IMR-90 (cell line): Measurements from ENCODE around the gene SLX4IP. TPM values are rescaled to one million over a fixed set of nuclear protein-coding genes. Genes with fewer than 3 reads are reported as not detected.

Experiments used
- ATAC-seq: fragments of 200-7000 bp; cut with Tn5 transposase; 2 replicates; pipeline ENCODE4 v1.9.1; 2020; ENCODE audit warnings: low read depth, mild to moderate bottlenecking, moderate library complexity
- BruUV-seq: library from RNA; stranded (reverse); fragments of 400-500 nt; replicated peaks from 2 replicates; lab custom pipeline; 2021; lab: Mats Ljungman, UMichigan
- CTCF ChIA-PET: fragments of 300-600 bp; formaldehyde crosslinking; extraction: SDS; loops from one replicate; lab custom pipeline; 2021; ENCODE audit warnings: antibody characterized with exemption; lab: Yijun Ruan, JAX
- POLR2A ChIA-PET: fragments of 300-600 bp; sonication (Branson Sonifier 250); formaldehyde crosslinking; loops from one replicate; lab custom pipeline; 2022; ENCODE audit warnings: antibody characterized with exemption; ENCODE audit not compliant: unreplicated experiment; lab: Charles Lee
- DNase-seq: peaks from one replicate; pipeline ENCODE4 v3.0.0; 2013
- H2AFZ ChIP-seq: replicated peaks from 2 replicates; pipeline ENCODE3; 2013; ENCODE audit warnings: low read length, mild to moderate bottlenecking; ENCODE audit not compliant: poor library complexity
- H2AK5ac ChIP-seq: 2 replicates; pipeline ENCODE4 v1.6.1; 2013; ENCODE audit warnings: low read depth, low read length, inconsistent platforms
- H2AK9ac ChIP-seq: replicated peaks from 2 replicates; pipeline ENCODE3; 2013; ENCODE audit warnings: mild to moderate bottlenecking, low read depth, low read length, moderate library complexity; ENCODE audit not compliant: poor library complexity
- H2BK120ac ChIP-seq: 2 replicates; pipeline ENCODE4 v1.6.1; 2013; ENCODE audit warnings: low read depth, low read length, inconsistent platforms
- H2BK15ac ChIP-seq: 3 replicates; pipeline ENCODE4 v1.6.1; 2013; ENCODE audit warnings: low read depth, low read length, inconsistent platforms
- H2BK20ac ChIP-seq: 2 replicates; pipeline ENCODE4 v1.6.1; 2013; ENCODE audit warnings: low read depth, mild to moderate bottlenecking, inconsistent platforms, low read length, moderate library complexity
- H2BK5ac ChIP-seq: 2 replicates; pipeline ENCODE4 v1.6.1; 2013; ENCODE audit warnings: mild to moderate bottlenecking, low read depth, low read length, inconsistent platforms; ENCODE audit not compliant: poor library complexity, severe bottlenecking
- H3K14ac ChIP-seq: replicated peaks from 2 replicates; pipeline ENCODE4 v1.6.1; 2013; ENCODE audit warnings: low read depth, low read length, inconsistent platforms
- H3K18ac ChIP-seq: 2 replicates; pipeline ENCODE4 v1.6.1; 2013; ENCODE audit warnings: low read depth, low read length, control low read depth
- H3K23ac ChIP-seq: 2 replicates; pipeline ENCODE4 v1.6.1; 2013; ENCODE audit warnings: low read depth, low read length, inconsistent platforms
- H3K27ac ChIP-seq: 2 replicates; pipeline ENCODE4 v1.5.1; 2013; ENCODE audit warnings: mild to moderate bottlenecking, control low read depth, low read length; ENCODE audit not compliant: insufficient read depth
- H3K27me3 ChIP-seq: 2 replicates; pipeline ENCODE4 v1.6.1; 2013; ENCODE audit warnings: low read length; ENCODE audit not compliant: control insufficient read depth, insufficient read depth
- H3K36me3 ChIP-seq: 2 replicates; pipeline ENCODE4 v1.6.1; 2013; ENCODE audit warnings: low read length, mixed read lengths; ENCODE audit not compliant: control insufficient read depth, insufficient read depth
- H3K4ac ChIP-seq: 2 replicates; pipeline ENCODE4 v1.6.1; 2013; ENCODE audit warnings: low read depth, low read length, inconsistent platforms
- H3K4me1 ChIP-seq: 2 replicates; pipeline ENCODE4 v1.6.1; 2013; ENCODE audit warnings: low read length, mixed read lengths; ENCODE audit not compliant: control insufficient read depth, insufficient read depth
- H3K4me2 ChIP-seq: 2 replicates; pipeline ENCODE4 v1.6.1; 2013; ENCODE audit warnings: low read depth, mild to moderate bottlenecking, control low read depth, low read length, moderate library complexity
- H3K4me3 ChIP-seq: 2 replicates; pipeline ENCODE4 v1.5.1; 2013; ENCODE audit warnings: low read depth, mild to moderate bottlenecking, control low read depth, low read length, moderate library complexity; ENCODE audit not compliant: insufficient read depth
- H3K56ac ChIP-seq: 2 replicates; pipeline ENCODE4 v1.6.1; 2013; ENCODE audit warnings: low read length, inconsistent platforms; ENCODE audit not compliant: insufficient read depth; ENCODE audit errors: extremely low read depth
- H3K79me1 ChIP-seq, 2 experiments: 2 replicates each; pipeline ENCODE4 v1.6.1; 2013; ENCODE audit warnings: low read length in 2 of 2, inconsistent platforms in 1 of 2, low read depth in 1 of 2
- H3K9ac ChIP-seq: 2 replicates; pipeline ENCODE4 v1.6.1; 2013; ENCODE audit warnings: low read depth, low read length, control low read depth
- H3K9me1 ChIP-seq: 2 replicates; pipeline ENCODE4 v1.6.1; 2013; ENCODE audit warnings: low read length, inconsistent platforms; ENCODE audit not compliant: insufficient read depth
- H3K9me3 ChIP-seq: 2 replicates; pipeline ENCODE4 v1.6.1; 2013; ENCODE audit warnings: low read length; ENCODE audit not compliant: control insufficient read depth, insufficient read depth
- H4K20me1 ChIP-seq: 2 replicates; pipeline ENCODE4 v1.6.1; 2013; ENCODE audit warnings: low read length, inconsistent platforms; ENCODE audit not compliant: insufficient read depth
- H4K5ac ChIP-seq: 2 replicates; pipeline ENCODE4 v1.6.1; 2013; ENCODE audit warnings: mild to moderate bottlenecking, low read depth, low read length, control low read depth
- H4K8ac ChIP-seq, 2 experiments: 2 replicates each; pipeline ENCODE4 v1.6.1; 2013; ENCODE audit warnings: low read depth in 2 of 2, low read length in 2 of 2, control low read depth in 1 of 2, inconsistent platforms in 1 of 2
- H4K91ac ChIP-seq: 2 replicates; pipeline ENCODE4 v1.6.1; 2013; ENCODE audit warnings: low read depth, low read length, inconsistent platforms; ENCODE audit not compliant: insufficient read depth
- CEBPB ChIP-seq: IDR thresholded peaks from 2 replicates; pipeline ENCODE4 v1.6.1; 2012; ENCODE audit warnings: low read depth, low read length, improper control_type of control experiment
- FOS ChIP-seq: fragments of 150-350 bp; IDR thresholded peaks from 2 replicates; pipeline ENCODE4 v1.6.1; 2016; ENCODE audit warnings: low read depth, low read length
- WGBS, 2 experiments: methylation state at CpG; one replicate each; pipeline versions ENCODE4 v1.1.5 to v1.1.7; 2013; ENCODE audit warnings: missing lambda C conversion rate in 2 of 2; ENCODE audit not compliant: insufficient read length in 1 of 2; ENCODE audit errors: extremely low coverage in 2 of 2; 5-methylcytosine and 5-hydroxymethylcytosine counted together
- dilution Hi-C: fragments of 300-500 bp; cut with HindIII; formaldehyde crosslinking; loops from one replicate; pipeline ENCODE4 v1.14.3; 2018; ENCODE audit warnings: low sequenced_read_pairs; ENCODE audit not compliant: unreplicated experiment
- in situ Hi-C: fragments of 300-500 bp; cut with MboI; formaldehyde crosslinking; loops from 3 replicates; pipeline ENCODE4 v1.14.3; 2019; ENCODE audit warnings: low sequenced_read_pairs, inconsistent platforms, mixed read lengths
- intact Hi-C: fragments of 100-400 bp; cut with micrococcal nuclease; formaldehyde crosslinking; loops from 2 replicates; pipeline ENCODE4 v1.10.0; 2022
- polyA plus RNA-seq, 3 experiments: library from polyadenylated mRNA; depleted of rRNA; stranded (reverse); fragments of >200 nt; gene quantifications; 2 replicates each; pipeline ENCODE4 v1.2.3, GENCODE V29; 2012; ENCODE audit warnings: low replicate concordance in 1 of 3
- total RNA-seq: library from RNA; depleted of rRNA; stranded (reverse); fragments of >200 nt; gene quantifications from 2 replicates; pipeline ENCODE4 v1.2.3, GENCODE V29; 2012
- TF ChIP-seq, protein P1 (sequence below): conservative IDR thresholded peaks from 2 replicates; pipeline ENCODE4 v1.5.1; 2012; ENCODE audit warnings: mild to moderate bottlenecking, low read depth, low read length, improper control_type of control experiment

SLX4IP gene
- total and polyA plus RNA-seq, 2 of the 4 experiments (the other 2 are of a cell fraction): 1.3 to 5.9 TPM

GRCh38 chr20:10635476-10636208 lies 200.5 kb downstream of the SLX4IP start:
- no TSS peak for BruUV-seq
- Histone ChIP-seq H3K9me1 (peaks cover 20% of the 10 kb centered on the region), H3K56ac (peak overlapping the region; percentile 25; the same call in 1 of the 2 replicates), H3K27ac (peak overlapping the region; percentile 78; the same call in 1 of the 2 replicates), H3K4me2 (0 out of 2 replicates have a peak overlapping the region, but pooled peaks have one; percentile 21), H3K4ac (peak overlapping the region; percentile 53), H3K36me3 (peaks cover 22% of the 10 kb centered on the region), H3K4me3 (no peak overlapping the region), H2BK5ac (peak overlapping the region; percentile 8), H3K4me1 (peaks cover 24% of the 10 kb centered on the region), H3K23ac (peak overlapping the region; percentile 37), H3K79me1 (peaks cover 0 to 25% of the 10 kb centered on the region in 2 experiments; a peak in 2 of 4 replicates), H4K20me1 (no peaks in the 10 kb centered on the region), H3K9ac (no peak overlapping the region), H2AK5ac (peak overlapping the region; percentile 35; the same call in 1 of the 2 replicates), H2BK20ac (peak overlapping the region; percentile 90), H3K18ac (peak overlapping the region; percentile 44), H3K27me3 (no peaks in the 10 kb centered on the region), H2AFZ (no peak overlapping the region), H2BK120ac (peak overlapping the region; percentile 70), H3K14ac (peak overlapping the region; percentile 51), H2AK9ac (peak overlapping the region; percentile 42), H4K8ac (peak overlapping the region in 1 of 2 experiments; percentile 64; a peak in 2 of 4 replicates), H4K5ac (peak overlapping the region; percentile 6; the same call in 1 of the 2 replicates), H2BK15ac (peak overlapping the region; percentile 71; the same call in 2 of the 3 replicates), H3K9me3 (no peaks in the 10 kb centered on the region), H4K91ac (peak overlapping the region; percentile 73)
- dilution Hi-C loops: no loop called here
- ChIA-PET CTCF (interaction anchor here (0.6 to 1.5 kb wide), 4 partner anchors 36 to 632 kb away, joined by 3 to 4 read pairs (median 3); no protein-coding TSS in a partner anchor), POLR2A (interaction anchor here (0.8 to 1.0 kb wide), 2 partner anchors 13 kb away, joined by 3 to 11 read pairs; no protein-coding TSS in a partner anchor)
- intact Hi-C loops: loop anchor here (2.0 to 5.0 kb wide), 2 partner anchors 38 to 77 kb away; no protein-coding TSS in a partner anchor
- in situ Hi-C loops: no loop called here
- no peak for ATAC-seq
- whole genome bisulfite sequencing, 2 experiments: 100% methylated on average over 1 of the region's 5 CpGs; no CpG with 5 or more reads in 1 of the 2 experiments
- TF ChIP-seq FOS (no peak), CEBPB (peak; percentile 21; the same call in 1 of the 2 replicates)
- TF ChIP-seq, protein P1, sequence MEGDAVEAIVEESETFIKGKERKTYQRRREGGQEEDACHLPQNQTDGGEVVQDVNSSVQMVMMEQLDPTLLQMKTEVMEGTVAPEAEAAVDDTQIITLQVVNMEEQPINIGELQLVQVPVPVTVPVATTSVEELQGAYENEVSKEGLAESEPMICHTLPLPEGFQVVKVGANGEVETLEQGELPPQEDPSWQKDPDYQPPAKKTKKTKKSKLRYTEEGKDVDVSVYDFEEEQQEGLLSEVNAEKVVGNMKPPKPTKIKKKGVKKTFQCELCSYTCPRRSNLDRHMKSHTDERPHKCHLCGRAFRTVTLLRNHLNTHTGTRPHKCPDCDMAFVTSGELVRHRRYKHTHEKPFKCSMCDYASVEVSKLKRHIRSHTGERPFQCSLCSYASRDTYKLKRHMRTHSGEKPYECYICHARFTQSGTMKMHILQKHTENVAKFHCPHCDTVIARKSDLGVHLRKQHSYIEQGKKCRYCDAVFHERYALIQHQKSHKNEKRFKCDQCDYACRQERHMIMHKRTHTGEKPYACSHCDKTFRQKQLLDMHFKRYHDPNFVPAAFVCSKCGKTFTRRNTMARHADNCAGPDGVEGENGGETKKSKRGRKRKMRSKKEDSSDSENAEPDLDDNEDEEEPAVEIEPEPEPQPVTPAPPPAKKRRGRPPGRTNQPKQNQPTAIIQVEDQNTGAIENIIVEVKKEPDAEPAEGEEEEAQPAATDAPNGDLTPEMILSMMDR: no peak
- no peak for DNase-seq
